Fibroblast of mammary gland (primary cell): ENCODE measurements around the gene RARRES2.

ENCODE experiments used
- DNase-seq: peaks from one replicate; pipeline ENCODE4 v3.0.0-alpha.2; 2010; ENCODE audit warnings: low read depth
- H3K4me3 ChIP-seq: 2 replicates; pipeline ENCODE4 v1.5.1; 2011; ENCODE audit warnings: low read depth, mild to moderate bottlenecking, low read length, moderate library complexity; ENCODE audit not compliant: control insufficient read depth
- TF ChIP-seq, protein P1 (sequence below): conservative IDR thresholded peaks from 2 replicates; pipeline ENCODE4 v1.5.1; 2011; ENCODE audit warnings: low read depth, low read length, inconsistent platforms; ENCODE audit not compliant: control insufficient read depth, insufficient read depth

Gene RARRES2

GRCh38 chr7:150356265-150356897 lies 15.0 kb upstream of the RARRES2 start:
- peak; percentile 48 for DNase-seq

DNA sequence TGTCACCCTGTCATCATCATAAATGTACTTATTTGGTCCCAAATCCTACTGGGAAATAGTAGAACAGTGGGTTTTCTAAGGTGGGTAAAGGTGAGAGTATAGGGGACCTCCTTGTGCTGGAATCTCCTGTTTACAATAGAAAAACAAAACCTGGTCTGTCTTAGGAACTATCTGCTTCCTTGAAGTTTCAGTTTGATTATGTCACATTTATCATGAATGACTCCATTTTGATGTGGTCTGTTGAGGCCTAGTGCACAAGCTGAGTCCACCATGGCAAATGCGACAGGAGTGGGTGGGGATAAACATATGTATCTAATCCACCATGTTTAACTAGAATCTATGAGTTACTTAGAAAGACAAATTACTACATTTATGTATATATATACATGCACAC lies 14.2 kb upstream of the RARRES2 start:
- TF ChIP-seq, protein P1, sequence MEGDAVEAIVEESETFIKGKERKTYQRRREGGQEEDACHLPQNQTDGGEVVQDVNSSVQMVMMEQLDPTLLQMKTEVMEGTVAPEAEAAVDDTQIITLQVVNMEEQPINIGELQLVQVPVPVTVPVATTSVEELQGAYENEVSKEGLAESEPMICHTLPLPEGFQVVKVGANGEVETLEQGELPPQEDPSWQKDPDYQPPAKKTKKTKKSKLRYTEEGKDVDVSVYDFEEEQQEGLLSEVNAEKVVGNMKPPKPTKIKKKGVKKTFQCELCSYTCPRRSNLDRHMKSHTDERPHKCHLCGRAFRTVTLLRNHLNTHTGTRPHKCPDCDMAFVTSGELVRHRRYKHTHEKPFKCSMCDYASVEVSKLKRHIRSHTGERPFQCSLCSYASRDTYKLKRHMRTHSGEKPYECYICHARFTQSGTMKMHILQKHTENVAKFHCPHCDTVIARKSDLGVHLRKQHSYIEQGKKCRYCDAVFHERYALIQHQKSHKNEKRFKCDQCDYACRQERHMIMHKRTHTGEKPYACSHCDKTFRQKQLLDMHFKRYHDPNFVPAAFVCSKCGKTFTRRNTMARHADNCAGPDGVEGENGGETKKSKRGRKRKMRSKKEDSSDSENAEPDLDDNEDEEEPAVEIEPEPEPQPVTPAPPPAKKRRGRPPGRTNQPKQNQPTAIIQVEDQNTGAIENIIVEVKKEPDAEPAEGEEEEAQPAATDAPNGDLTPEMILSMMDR, result no peak
- H3K4me3 ChIP-seq, result no peak overlapping the region
- no peak for DNase-seq

More at GRCh38 chr7:150356265-150356897, 15.0 kb upstream of the RARRES2 start:
- no peak overlapping the region for H3K4me3 ChIP-seq
- TF ChIP-seq, protein P1, result peak; percentile 82

DNA sequence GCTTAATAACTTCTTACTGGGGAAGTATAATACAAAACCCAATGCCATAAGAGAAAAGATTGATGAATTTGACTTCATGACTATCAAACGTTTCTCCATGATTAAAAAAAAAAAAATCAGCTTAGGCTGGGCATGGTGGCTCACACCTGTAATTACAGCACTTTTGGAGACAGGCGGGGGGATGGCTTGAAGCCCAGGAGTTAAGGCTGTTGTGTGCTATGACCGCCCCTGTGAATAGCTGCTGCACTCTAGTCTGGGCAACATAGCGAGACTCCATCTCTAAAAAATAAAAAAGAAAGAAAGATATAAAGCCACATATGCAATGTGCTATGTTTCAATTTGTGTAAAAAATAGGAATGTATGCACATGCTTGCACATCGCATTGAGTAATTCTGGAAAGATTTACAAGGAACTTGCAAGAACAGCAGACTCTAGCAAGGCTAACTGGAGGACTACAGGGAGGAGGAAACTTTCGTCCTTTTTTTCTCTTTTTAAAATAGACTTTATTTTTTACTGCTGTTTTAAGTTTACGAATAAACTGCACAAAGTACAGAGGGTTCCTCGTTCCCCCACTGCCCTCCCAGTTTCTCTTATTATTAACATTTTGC lies 10.3 kb upstream of the RARRES2 start:
- TF ChIP-seq, protein P1, result no peak
- no peak for DNase-seq
- no peak overlapping the region for H3K4me3 ChIP-seq

- no peak overlapping the region for H3K4me3 ChIP-seq
- no peak for DNase-seq
- TF ChIP-seq, protein P1, result no peak
Measured at GRCh38 chr7:150346922-150347321, 5.5 kb upstream of the RARRES2 start.

DNA sequence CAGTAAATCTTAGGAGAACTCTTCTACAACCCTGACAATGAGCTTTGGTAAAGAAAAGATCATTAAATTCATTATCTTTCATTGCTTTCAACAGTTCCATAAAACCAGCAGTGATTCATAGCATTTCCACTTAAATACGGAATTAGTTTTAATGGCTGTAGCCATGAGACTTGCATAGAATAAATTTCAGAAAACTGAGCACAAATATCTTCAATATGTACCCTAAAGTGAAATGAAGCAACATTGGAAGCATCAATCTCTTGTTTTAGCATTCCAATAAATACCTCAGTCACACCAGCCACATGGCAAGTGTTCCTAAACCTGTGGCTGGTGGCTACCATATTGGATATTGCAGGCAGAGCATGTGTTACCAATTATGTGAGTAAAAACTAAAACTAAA lies 3.6 kb upstream of the RARRES2 start:
- no peak overlapping the region for H3K4me3 ChIP-seq
- DNase-seq, result no peak
- TF ChIP-seq, protein P1, result no peak

DNA sequence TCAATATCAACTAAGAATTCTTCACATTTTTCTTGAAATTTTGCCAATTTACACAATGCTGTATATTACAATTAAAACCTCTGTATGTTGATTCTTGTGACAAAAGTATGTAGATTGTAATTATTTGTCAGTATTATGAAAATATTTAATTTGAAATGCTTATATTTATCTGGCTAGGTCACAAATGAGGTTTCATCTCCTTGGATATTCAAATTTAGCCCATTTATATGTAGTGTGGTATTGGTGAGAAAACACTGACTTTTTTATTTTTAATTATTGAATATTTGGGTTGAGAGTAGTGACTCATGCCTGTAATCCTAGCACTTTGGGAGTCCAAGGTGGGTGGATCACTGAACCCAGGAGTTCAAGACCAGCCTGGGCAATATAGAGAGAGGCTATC lies 2.9 kb upstream of the RARRES2 start:
- no peak for DNase-seq
- no peak overlapping the region for H3K4me3 ChIP-seq
- TF ChIP-seq, protein P1, result no peak
